T1000 (cell line): Measurements from ENCODE around the gene PNLIP.

Experiments
- DNase-seq: peaks from one replicate; lab custom pipeline; 2025; ENCODE audit warnings: mixed read lengths; lab: John Stamatoyannopoulos, UW

The PNLIP gene

GRCh38 chr10:116545756-116546155 lies at the start of gene PNLIP:
PNLIP (plus strand) TSS chr10:116545931; CDS start chr10:116546093, 162 bp downstream.
- DNase-seq = no peak

GRCh38 chr10:116504786-116505185 lies 40.9 kb upstream of the PNLIP start:
- no peak for DNase-seq

GRCh38 chr10:116510565-116510964 lies 35.2 kb upstream of the PNLIP start:
- DNase-seq = no peak

- DNase-seq = no peak
These were observed 34.4 kb upstream of the PNLIP start for GRCh38 chr10:116511365-116511764.

- DNase-seq = peak; percentile 9
These were observed 24.1 kb upstream of the PNLIP start for GRCh38 chr10:116521424-116522290.

- no peak for DNase-seq
These were observed 22.8 kb upstream of the PNLIP start for GRCh38 chr10:116522803-116523381.

DNA sequence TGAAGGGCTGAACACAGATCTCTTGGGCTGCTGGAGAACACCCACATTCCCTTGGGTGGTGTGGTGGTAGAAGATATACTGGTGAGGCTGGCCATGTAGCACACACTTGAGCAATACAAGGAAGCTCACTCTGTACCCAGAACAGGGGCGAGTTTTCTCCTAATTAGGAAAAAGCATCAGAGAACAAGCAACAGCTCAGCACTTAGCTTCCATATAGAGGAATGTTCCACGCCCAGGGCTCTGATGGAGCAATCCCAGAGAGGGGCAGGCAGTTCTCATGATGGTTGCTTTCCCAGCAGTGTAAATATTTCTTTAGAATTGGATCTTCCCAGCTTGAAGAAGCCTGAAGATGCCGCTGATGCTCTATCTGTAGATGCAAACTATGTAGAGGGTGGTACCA lies 21.0 kb upstream of the PNLIP start:
- DNase-seq = no peak

DNA sequence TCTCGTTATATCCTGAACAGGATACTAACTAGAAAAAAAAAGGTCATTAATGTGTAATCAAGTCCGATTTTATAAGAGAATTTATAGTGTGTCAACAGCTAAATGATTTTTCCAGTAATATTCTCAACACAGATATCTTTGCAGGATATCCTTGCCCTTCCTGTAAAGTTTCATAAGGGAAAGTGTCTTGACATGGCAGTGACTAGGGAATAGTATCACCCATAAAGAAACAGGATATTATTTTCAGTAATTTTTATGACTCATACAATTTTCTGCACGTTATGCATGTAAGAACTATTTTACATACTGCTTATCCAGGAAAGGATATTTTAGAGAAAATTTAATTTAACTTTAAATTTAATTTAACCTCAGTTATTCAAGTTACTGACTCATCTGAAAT lies 19.5 kb upstream of the PNLIP start:
- no peak for DNase-seq

- no peak for DNase-seq
These were observed 8.9 kb upstream of the PNLIP start for GRCh38 chr10:116536810-116537209.

DNA sequence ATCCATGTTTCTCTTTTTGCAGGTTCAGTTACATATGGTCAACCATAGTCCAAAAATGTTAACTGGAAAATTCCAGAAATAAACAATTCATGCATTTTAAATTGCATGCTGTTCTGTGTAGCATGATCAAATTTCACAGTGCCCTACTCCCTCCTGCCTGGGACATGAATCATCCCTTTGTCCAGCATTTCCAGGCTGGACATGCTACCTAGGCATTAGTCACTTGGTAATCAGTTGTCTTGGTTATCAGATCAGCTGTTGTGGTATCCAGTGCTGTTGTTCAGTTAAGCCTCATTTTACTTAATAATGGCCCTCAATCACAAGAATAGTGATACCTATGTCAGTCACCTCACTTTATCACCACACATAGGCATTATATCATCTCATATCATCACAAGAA lies 7.3 kb upstream of the PNLIP start:
- no peak for DNase-seq

DNA sequence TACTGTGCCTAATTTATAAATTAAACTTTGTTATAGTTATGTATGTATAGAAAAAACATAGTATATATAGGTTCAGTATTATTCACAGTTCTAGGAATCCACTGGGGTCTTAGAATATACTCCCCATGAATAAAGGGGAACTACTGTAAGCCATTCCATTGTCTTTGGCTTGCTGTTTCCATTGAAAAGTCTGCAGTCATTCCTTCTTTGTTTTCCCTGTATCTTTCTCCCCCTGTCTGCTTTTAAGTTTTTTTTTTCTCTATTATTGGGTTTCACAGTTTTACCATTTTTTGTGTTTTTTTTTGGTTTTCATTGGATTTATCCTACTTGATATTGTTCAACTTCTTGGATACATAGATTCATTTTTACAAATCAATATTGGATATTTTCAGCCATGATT lies 6.7 kb upstream of the PNLIP start:
- no peak for DNase-seq

DNA sequence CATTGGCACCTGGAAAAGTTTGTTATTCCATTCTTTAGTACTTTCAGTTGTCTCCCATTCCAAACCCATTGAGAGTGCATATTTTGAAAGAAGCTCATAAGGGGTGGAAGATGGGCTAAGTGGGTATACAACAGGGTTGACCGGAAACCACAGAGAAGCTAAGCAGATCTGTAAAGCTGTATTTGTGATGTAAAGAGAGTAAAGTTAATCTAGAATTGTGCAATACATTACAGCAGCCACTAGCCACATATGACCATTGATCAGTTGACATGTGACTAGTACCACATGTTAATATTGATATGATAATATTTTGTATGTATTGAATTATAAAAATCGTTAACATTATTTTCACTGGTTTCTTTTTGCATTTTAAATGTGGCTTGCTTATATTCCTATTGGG lies 4.9 kb upstream of the PNLIP start:
- no peak for DNase-seq

DNA sequence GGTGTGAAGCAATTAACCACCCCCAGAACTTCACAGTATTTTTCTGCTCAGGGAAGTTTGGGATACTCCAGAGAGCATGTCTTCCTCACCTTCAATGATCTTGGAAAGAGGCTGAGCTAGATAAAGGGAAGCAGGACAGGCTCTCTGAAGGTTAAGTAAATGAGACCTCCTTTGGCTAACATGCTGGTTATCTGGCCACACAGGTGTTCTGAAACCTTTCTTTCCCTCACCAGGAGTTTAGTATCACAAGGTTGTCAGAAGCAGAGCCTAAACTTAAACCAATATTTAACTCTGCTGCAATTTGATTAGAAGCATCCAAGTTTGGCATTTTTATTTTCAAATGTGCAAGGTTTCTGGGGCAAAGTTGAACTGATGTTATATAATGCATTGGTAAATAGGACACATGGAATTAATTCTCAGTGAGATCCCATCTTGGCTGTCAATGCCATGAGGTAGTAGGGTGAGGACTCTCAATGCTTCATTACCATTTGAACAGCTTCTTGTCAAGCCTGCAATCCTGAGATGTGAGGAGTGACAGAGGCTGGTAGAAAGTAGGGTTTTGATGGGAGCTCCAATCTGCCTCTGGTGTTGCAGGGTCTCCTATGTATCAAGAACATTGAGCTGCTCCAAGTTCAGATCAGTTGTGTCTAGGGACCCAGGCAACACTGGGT lies 3.6 kb upstream of the PNLIP start:
- no peak for DNase-seq

DNA sequence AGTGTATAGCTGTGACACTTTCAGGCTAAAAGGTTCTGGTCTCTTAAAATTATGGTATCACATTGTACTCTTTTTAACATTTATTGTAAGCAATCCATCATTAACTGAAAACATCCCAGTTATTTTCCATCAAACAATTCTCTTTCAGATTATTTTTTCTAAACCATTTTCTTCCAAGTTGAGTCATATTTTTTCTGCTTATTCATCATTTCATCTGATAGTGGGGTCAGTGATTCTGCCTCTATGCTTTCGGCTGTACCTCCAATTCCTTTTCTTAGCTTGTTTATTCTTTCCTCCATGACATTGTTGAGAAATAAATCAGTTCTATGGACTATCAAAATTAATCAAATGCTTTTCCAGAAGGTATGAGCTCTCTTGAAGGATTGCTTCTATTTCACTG lies 609 bp upstream of the PNLIP start:
- no peak for DNase-seq

GRCh38 chr10:116548301-116548700 lies 2.6 kb downstream of the PNLIP start:
- no peak for DNase-seq

DNA sequence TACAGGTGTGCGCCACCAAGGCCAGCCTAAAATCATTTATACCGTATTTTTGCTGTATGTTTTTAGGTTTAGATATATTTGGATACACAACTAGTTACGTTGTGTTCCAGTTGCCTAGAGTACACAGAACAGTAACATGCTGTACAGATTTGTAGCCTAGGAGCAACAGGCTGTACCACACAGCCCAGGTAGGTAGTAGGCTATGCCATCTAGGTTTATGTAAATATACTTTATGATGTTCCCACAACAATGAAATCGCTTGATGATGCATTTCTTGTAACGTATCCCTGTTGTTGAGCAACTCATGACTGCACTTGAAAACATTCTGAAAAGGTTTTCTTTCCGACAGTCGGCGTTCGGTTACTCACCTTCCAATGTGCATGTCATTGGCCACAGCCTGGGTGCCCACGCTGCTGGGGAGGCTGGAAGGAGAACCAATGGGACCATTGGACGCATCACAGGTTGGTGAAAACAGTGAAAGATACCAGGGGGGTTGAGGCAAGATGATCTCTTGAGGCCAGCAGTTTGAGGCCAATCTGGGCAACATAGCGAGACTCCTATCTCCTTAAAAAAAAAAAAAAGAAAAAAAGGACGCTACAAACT lies 7.7 kb downstream of the PNLIP start:
- no peak for DNase-seq

DNA sequence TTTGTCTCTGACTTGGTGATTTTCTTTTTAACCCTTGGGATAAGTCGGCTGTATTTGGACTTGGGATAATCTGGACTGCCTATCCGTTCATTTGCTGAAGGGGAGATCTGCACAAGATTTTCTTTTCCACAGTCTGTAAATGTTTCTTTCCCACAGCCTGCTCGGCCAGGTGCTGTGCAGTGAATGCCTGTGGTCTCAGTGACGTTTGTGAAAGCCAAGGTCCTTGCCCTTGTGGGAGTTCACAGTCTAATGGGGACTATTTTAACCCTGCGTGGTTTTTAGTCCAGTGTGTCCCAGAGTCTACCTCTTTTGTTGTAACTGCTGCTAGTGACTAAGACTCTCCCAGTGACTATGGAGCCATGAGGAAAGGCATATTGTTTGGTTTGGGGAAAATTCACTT lies 8.9 kb downstream of the PNLIP start:
- no peak for DNase-seq

DNA sequence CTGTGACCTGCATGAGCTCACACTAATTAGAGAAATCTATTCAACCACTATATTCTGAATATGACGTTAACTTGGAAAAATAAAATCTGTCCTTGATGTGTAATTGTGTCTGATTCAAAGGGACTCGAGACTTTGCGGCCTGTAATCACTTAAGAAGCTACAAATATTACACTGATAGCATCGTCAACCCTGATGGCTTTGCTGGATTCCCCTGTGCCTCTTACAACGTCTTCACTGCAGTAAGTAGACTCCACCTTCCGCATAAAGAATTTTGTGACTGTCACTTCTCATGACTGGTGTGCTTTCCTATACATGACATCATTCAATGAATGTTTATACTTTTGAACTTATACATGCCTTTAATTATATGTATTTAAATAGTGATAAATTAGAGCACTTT lies 10.1 kb downstream of the PNLIP start:
- DNase-seq = no peak

- no peak for DNase-seq
These were observed 11.7 kb downstream of the PNLIP start for GRCh38 chr10:116557305-116557880.

- no peak for DNase-seq
These were observed 19.8 kb downstream of the PNLIP start for GRCh38 chr10:116565534-116565933.

DNA sequence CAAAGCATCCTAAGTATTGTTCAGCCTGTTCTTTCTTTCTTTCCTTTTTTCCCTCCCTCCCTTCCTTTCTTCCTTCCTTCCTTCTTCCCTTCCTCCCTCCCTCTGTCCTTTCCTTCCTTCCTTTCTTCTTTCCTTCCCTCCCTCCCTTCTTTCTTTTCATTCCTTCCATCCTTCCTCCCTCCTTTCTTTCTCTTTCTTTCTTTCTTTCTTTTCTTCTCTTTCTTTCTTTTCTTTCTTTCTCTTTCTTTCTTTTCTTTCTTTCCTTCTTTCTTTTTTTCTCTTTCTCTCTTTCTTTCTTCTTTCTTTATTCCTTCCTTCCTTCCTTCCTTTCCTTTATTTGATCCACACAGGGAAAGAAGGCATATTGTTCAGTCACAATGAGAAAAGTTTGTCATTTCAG lies 21.2 kb downstream of the PNLIP start:
- DNase-seq = no peak

DNA sequence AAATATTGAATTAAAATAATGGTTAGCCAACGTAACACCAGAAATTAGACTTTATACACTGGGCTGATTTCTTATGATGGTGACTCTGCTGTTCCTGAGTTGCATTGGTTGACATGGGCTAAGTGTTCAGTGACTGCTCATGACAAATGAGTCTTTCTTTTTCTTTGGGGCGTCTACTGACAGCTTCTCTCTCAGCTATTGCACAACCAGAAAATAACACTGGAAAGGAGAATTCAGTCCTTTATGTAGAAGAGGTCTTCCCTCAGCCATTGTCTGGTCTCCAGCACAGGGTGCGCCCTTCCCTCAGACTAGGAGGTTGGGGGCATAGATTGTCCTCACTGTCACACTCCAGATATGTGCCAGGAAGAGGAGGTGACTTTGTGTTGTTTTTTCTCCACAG lies 21.6 kb downstream of the PNLIP start:
- DNase-seq = no peak
